BLaER1 (cell line): ENCODE data around the gene TMEM18.
A peak's percentile ranks its signal among the peaks of the same experiment; 100 is the strongest.

Experiments used
- H3K27ac ChIP-seq: shearing (Covaris generic); formaldehyde crosslinking; 2 replicates; pipeline ENCODE4 v1.8.1; 2022
- H3K27me3 ChIP-seq: shearing (Covaris generic); formaldehyde crosslinking; 2 replicates; pipeline ENCODE4 v1.8.1; 2022
- H3K36me3 ChIP-seq: shearing (Covaris generic); formaldehyde crosslinking; 2 replicates; pipeline ENCODE4 v1.8.1; 2022
- H3K4me1 ChIP-seq: shearing (Covaris generic); formaldehyde crosslinking; 2 replicates; pipeline ENCODE4 v1.8.1; 2022
- H3K4me2 ChIP-seq: shearing (Covaris generic); formaldehyde crosslinking; 2 replicates; pipeline ENCODE4 v1.8.1; 2022
- H3K4me3 ChIP-seq: shearing (Covaris generic); formaldehyde crosslinking; 2 replicates; pipeline ENCODE4 v1.8.1; 2022
- H3K9ac ChIP-seq: shearing (Covaris generic); formaldehyde crosslinking; 2 replicates; pipeline ENCODE4 v1.8.1; 2022
- H3K9me3 ChIP-seq: shearing (Covaris generic); formaldehyde crosslinking; 2 replicates; pipeline ENCODE4 v1.8.1; 2022
- H4K20me1 ChIP-seq: shearing (Covaris generic); formaldehyde crosslinking; 2 replicates; pipeline ENCODE4 v1.8.1; 2022
- Cebpa-rat ChIP-seq: shearing (Covaris generic); IDR thresholded peaks from 2 replicates; pipeline ENCODE4 v1.8.1; 2022

Gene TMEM18

GRCh38 chr2:667332-667999, 9.7 kb downstream of the TMEM18 start:
- no peak for TF ChIP-seq Cebpa-rat
- H3K9me3 ChIP-seq = peaks cover 29% of the 10 kb centered on the region
- no peak overlapping the region for H3K4me2 ChIP-seq
- H3K4me1 ChIP-seq = peaks cover 68% of the 10 kb centered on the region
- H3K4me3 ChIP-seq = no peak overlapping the region
- H3K27ac ChIP-seq = peak overlapping the region; percentile 5; the same call in 1 of the 2 replicates
- H3K27me3 ChIP-seq = no peaks in the 10 kb centered on the region
- H4K20me1 ChIP-seq = no peaks in the 10 kb centered on the region
- peaks cover 71% of the 10 kb centered on the region for H3K36me3 ChIP-seq
- no peak overlapping the region for H3K9ac ChIP-seq

GRCh38 chr2:666441-666840, 10.8 kb downstream of the TMEM18 start:
- H3K27me3 ChIP-seq = no peaks in the 10 kb centered on the region
- peaks cover 70% of the 10 kb centered on the region for H3K4me1 ChIP-seq
- H3K4me2 ChIP-seq = no peak overlapping the region
- H3K9ac ChIP-seq = no peak overlapping the region
- H3K4me3 ChIP-seq = peak overlapping the region; percentile 26; the same call in 1 of the 2 replicates
- H4K20me1 ChIP-seq = no peaks in the 10 kb centered on the region
- 0 out of 2 replicates have a peak overlapping the region, but pooled peaks have one; percentile 20 for H3K27ac ChIP-seq
- TF ChIP-seq Cebpa-rat = no peak
- peaks cover 29% of the 10 kb centered on the region for H3K9me3 ChIP-seq
- H3K36me3 ChIP-seq = peaks cover 66% of the 10 kb centered on the region

DNA sequence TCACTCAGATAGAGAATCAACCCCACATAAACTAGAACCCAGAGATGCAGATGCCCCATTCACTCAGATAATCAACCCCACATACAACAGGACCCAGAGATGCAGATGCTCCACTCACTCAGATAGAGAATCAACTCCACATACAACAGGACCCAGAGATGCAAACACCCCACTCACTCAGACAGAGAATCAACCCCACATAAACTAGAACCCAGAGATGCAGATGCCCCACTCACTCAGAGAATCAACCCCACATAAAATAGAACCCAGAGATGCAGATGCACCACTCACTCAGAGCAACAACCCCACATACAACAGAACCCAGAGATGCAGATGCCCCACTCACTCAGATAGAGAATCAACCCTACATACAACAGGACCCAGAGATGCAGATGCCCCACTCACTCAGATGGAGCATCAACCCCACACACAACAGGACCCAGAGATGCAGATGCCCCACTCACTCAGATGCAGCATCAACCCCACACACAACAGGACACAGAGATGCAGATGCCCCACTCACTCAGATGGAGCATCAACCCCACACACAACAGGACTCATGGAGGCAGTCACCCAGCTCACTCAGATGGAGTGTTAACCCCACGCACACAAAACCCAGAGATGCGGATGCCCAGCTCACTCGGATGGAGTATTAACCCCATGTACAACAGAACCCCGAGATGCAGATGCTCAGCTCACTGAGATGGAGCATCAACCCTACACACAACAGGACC, 11.7 kb downstream of the TMEM18 start:
- Histone ChIP-seq H4K20me1 (no peaks in the 10 kb centered on the region), H3K4me3 (peak overlapping the region; percentile 26; the same call in 1 of the 2 replicates), H3K36me3 (peaks cover 66% of the 10 kb centered on the region), H3K9me3 (peaks cover 29% of the 10 kb centered on the region), H3K27me3 (no peaks in the 10 kb centered on the region), H3K4me1 (peaks cover 72% of the 10 kb centered on the region), H3K9ac (no peak overlapping the region), H3K4me2 (no peak overlapping the region), H3K27ac (no peak overlapping the region)
- TF ChIP-seq Cebpa-rat = no peak

- H3K4me2 ChIP-seq = no peak overlapping the region; the same call in 1 of the 2 replicates
- no peak overlapping the region for H3K4me3 ChIP-seq
- no peaks in the 10 kb centered on the region for H4K20me1 ChIP-seq
- peaks cover 72% of the 10 kb centered on the region for H3K4me1 ChIP-seq
- peaks cover 26% of the 10 kb centered on the region for H3K9me3 ChIP-seq
- H3K36me3 ChIP-seq = peaks cover 52% of the 10 kb centered on the region
- H3K9ac ChIP-seq = no peak overlapping the region
- no peak overlapping the region for H3K27ac ChIP-seq
- TF ChIP-seq Cebpa-rat = no peak
- H3K27me3 ChIP-seq = no peaks in the 10 kb centered on the region
These were observed 13.1 kb downstream of the TMEM18 start for GRCh38 chr2:664063-664462.

- TF ChIP-seq Cebpa-rat = no peak
- Histone ChIP-seq H3K4me1 (peaks cover 72% of the 10 kb centered on the region), H3K27ac (peak overlapping the region; percentile 47), H3K36me3 (peaks cover 44% of the 10 kb centered on the region), H3K9ac (0 out of 2 replicates have a peak overlapping the region, but pooled peaks have one; percentile 43), H3K4me3 (no peak overlapping the region), H3K4me2 (peak overlapping the region; percentile 72), H3K9me3 (peaks cover 26% of the 10 kb centered on the region), H4K20me1 (no peaks in the 10 kb centered on the region), H3K27me3 (no peaks in the 10 kb centered on the region)
These were observed 14.0 kb downstream of the TMEM18 start for GRCh38 chr2:663221-663620.

DNA sequence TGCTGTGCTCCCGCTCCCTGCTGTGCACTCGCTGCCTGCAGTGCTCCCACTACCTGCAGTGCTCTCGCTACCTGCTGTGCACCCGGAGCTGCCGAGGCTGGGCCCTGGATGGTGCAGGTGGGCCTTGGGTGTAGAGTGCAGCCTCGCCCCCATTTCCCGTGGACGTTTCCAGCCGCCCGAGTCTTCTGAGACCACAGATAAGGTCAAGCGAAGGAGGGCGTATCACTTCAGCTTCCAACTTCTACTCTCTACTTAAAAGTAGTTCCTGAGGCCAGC, 15.9 kb downstream of the TMEM18 start:
- peak overlapping the region; percentile 72; the same call in 1 of the 2 replicates for H3K4me2 ChIP-seq
- no peak overlapping the region for H3K4me3 ChIP-seq
- no peak overlapping the region for H3K9ac ChIP-seq
- peaks cover 82% of the 10 kb centered on the region for H3K4me1 ChIP-seq
- H4K20me1 ChIP-seq = no peaks in the 10 kb centered on the region
- H3K27me3 ChIP-seq = no peaks in the 10 kb centered on the region
- TF ChIP-seq Cebpa-rat = no peak
- peak overlapping the region; percentile 1; the same call in 1 of the 2 replicates for H3K27ac ChIP-seq
- H3K36me3 ChIP-seq = peaks cover 25% of the 10 kb centered on the region
- H3K9me3 ChIP-seq = peaks cover 17% of the 10 kb centered on the region

DNA sequence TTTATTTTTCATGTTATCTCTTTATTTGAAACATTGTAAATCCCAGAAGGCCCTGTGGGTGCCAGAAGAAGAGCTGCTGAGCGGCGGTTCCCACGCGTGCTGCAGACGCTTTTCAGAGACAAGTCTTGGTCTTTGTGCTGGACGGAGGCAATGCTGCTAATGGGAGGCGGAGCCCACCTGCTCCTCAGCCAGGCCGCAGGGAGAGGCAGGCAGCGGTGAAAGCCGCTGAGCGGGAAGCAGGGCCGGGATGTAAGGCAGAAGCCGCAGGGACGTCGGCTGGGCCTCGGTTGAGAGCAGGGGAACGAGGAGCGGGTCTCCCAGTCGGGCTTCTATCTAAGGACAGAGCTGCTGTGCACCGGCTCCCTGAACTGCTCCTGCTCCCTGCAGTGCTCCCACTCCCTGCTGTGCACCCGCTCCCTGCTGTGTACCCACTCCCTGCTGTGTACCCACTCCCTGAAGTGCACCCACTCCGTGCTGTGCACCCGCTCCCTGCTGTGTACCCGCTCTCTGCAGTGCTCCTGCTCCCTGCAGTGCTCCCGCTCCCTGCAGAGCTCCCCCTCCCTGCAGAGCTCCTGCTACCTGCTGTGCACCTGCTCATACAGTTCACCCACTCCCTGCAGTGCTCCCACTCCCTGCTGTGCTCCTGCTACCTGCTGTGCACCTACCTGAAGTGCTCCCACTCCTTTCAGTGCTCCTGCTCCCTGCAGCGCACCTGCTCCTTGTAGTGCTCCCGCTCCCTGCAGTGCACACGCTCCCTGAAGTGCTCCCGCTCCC, 16.4 kb downstream of the TMEM18 start:
- Histone ChIP-seq H3K36me3 (peaks cover 20% of the 10 kb centered on the region), H3K27ac (peak overlapping the region; percentile 1; the same call in 1 of the 2 replicates), H3K4me3 (no peak overlapping the region), H3K9ac (no peak overlapping the region), H3K4me1 (peaks cover 88% of the 10 kb centered on the region), H3K27me3 (no peaks in the 10 kb centered on the region), H3K4me2 (peak overlapping the region; percentile 72; the same call in 1 of the 2 replicates), H3K9me3 (peaks cover 12% of the 10 kb centered on the region), H4K20me1 (no peaks in the 10 kb centered on the region)
- no peak for TF ChIP-seq Cebpa-rat

- TF ChIP-seq Cebpa-rat = no peak
- Histone ChIP-seq H3K9me3 (peaks cover 4% of the 10 kb centered on the region), H3K27ac (no peak overlapping the region), H3K4me3 (no peak overlapping the region), H3K4me2 (0 out of 2 replicates have a peak overlapping the region, but pooled peaks have one; percentile 23), H3K9ac (no peak overlapping the region), H3K36me3 (peaks cover 12% of the 10 kb centered on the region), H4K20me1 (no peaks in the 10 kb centered on the region), H3K4me1 (peaks cover 95% of the 10 kb centered on the region), H3K27me3 (no peaks in the 10 kb centered on the region)
These were observed 17.2 kb downstream of the TMEM18 start for GRCh38 chr2:660029-660428.

DNA sequence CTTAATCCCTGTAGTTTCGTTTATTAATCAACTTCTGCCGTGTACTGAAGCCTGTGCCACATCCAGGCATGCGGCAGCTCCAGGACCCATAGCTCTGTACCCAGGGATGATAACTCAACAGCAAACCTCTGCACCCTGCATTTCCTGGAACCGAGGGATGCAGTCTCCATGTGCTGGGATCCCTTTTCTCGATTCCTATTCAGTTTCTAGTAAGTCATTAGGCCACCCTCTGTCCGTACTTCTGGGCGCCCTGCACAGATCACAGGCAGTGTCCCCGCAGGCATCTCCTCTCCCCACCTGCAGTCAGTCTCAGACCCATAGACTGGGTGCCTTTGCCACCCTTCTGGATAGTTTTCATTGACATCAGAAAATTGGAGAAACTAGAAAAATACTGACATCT, 18.8 kb downstream of the TMEM18 start:
- peaks cover 100% of the 10 kb centered on the region for H3K4me1 ChIP-seq
- TF ChIP-seq Cebpa-rat = no peak
- H3K36me3 ChIP-seq = peaks cover 1% of the 10 kb centered on the region
- H4K20me1 ChIP-seq = no peaks in the 10 kb centered on the region
- H3K9ac ChIP-seq = no peak overlapping the region
- H3K27me3 ChIP-seq = no peaks in the 10 kb centered on the region
- H3K4me2 ChIP-seq = 0 out of 2 replicates have a peak overlapping the region, but pooled peaks have one; percentile 10
- H3K4me3 ChIP-seq = no peak overlapping the region
- H3K27ac ChIP-seq = no peak overlapping the region
- no peaks in the 10 kb centered on the region for H3K9me3 ChIP-seq
